ENCODE results near the gene PRPF40A. TPM values are rescaled to one million over a fixed set of nuclear protein-coding genes. Genes with fewer than 3 reads are reported as not detected.

The PRPF40A gene
- total RNA-seq, 8 experiments from 2014 or later, result 67.7 to 194 (median 89.1) TPM

DNA sequence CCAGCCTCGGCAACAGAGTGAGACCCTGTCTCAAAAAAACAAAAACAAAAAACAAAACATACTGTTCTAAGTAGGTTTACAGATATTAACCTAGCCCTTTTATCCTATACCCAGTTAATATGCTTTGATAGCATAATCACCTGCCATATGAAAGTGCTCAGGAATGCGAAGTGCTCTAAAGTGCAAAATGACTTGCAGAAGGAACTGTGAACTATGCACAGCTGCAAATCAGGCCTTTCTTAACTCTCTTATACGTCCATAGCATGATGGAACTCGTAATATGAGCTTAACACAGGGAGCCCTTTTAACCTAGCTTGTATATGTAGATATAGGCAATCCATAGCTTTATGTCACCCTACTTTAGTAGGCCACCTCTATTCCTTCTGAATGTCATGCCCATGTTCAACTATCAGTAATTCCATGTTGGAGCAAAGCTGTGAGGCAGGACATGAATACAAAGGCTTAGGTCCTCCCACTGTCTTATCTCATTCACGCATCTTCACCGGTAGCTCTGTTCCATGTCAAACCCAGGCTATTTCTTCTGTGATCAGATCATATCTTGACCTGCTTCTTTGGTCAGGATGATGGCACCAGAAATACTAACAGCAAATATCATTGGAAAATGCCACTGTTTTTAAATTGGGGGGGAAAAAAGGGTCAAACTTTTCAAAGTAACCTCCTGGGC is 72.9 kb downstream of the PRPF40A start:
- in situ Hi-C loops (cut with MboI; ENCODE audit: low pct_unique_long_range_greater_than_20kb in 2 of 9, low sequenced_read_pairs in 9 of 9, unreplicated experiment in 9 of 9), result loop anchor here in 5 of 9 experiments (25.0 kb wide), 3 partner anchors 457 to 607 kb away; partner anchors contain the start of gene STAM2 (in 3 of the 5)
- Histone ChIP-seq H3K4me1 (replicated peaks in 1 of 2) (peaks cover 13 to 16% of the 10 kb centered on the region in 2 donors), H3K4me3 (no peak overlapping the region), H3K27ac (no peak overlapping the region)
- 75 to 100% (median 91%) methylated on average over 1 to 6 of the region's 6 CpGs for WGBS, 10 experiments
- ATAC-seq (replicated peaks in 6 of 8), result no peak

DNA sequence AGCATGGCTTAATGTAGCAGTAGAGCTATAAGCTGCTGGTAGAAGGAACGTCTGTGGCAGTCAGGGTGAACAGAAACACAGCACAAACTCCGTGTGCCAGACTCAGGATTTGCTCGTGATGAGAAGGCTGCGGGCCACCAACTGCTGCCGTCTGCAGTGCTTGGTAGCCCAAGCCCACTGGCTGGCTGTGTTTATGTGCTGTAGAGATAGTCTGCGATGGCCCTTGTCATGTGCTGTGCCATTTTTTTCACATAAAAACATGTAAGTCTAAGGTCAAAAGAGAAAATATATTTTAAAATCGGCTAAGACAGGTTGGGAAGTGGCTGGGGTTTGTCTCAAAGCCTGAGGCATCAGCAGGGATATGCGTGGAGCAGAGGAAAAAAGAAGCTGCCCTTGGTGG is 78.7 kb downstream of the PRPF40A start:
- in situ Hi-C loops (cut with MboI; ENCODE audit: low pct_unique_long_range_greater_than_20kb in 2 of 9, low sequenced_read_pairs in 9 of 9, unreplicated experiment in 9 of 9), result loop anchor here in 8 of 9 experiments (10.0 to 25.0 kb wide), 4 partner anchors 451 to 601 kb away; partner anchors contain the start of gene STAM2 (in 3 of the 8)
- 60 to 90% (median 80%) methylated on average over 2 to 7 of the region's 8 CpGs; no CpG with 5 or more reads in 2 of the 10 experiments for WGBS, 10 experiments
- Histone ChIP-seq H3K4me1 (replicated peaks in 1 of 2) (no peaks in the 10 kb centered on the region), H3K4me3 (no peak overlapping the region), H3K27ac (no peak overlapping the region)
- no peak for ATAC-seq (replicated peaks in 6 of 8)

DNA sequence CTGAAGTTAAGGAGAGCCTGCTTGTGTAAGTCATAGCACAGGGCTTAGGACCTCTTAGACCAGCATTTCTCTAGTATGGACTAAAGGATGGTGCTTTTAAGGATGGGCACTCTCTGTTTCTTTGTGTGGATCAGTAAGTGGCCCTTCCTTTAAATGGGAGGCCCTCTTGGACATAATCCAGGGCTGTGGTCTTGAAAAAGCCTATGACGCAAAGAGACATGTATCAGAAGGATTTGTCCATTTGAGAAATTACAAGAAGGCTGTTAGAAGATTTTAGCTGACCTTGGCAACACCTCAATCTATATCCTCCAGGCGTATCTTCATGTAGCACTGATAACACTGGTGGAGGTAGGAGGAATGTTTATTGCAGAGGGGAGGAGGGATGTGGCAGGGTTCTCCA is 79.2 kb downstream of the PRPF40A start:
- 90 to 100% (median 100%) methylated on average over 1 to 2 of the region's 2 CpGs; no CpG with 5 or more reads in 3 of the 10 experiments for WGBS, 10 experiments
- ATAC-seq (replicated peaks in 6 of 8), result no peak
- no peak overlapping the region for H3K27ac ChIP-seq
- H3K4me1 ChIP-seq (replicated peaks in 1 of 2), result no peaks in the 10 kb centered on the region
- in situ Hi-C loops (cut with MboI; ENCODE audit: low pct_unique_long_range_greater_than_20kb in 2 of 9, low sequenced_read_pairs in 9 of 9, unreplicated experiment in 9 of 9), result loop anchor here in 8 of 9 experiments (10.0 to 25.0 kb wide), 4 partner anchors 451 to 601 kb away; partner anchors contain the start of gene STAM2 (in 3 of the 8)
- H3K4me3 ChIP-seq, result no peak overlapping the region

DNA sequence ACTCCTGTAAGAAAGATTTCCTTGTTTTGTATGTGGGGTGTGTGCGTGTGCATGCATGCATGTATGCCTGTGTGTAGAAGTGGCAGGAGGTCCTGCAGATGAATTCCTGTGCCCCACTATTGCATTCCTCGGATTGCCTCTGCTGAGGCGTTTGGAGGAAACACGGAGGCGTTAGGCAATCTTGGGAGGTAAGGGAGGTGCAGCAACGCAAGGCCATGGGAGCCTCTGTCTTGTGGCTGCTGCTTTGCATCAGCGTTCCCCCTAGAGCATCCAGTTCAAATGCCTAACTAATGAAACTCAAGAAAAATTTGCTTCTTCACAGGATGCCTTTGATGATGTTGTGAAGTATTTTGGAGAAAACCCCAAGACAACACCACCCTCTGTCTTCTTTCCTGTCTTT is 80.0 kb downstream of the PRPF40A start:
- WGBS, 10 experiments, result 92 to 100% (median 100%) methylated on average over 1 to 4 of the region's 7 CpGs; no CpG with 5 or more reads in 5 of the 10 experiments
- no peaks in the 10 kb centered on the region for H3K4me1 ChIP-seq (replicated peaks in 1 of 2)
- H3K27ac ChIP-seq, result no peak overlapping the region
- no peak for ATAC-seq (replicated peaks in 6 of 8)
- no peak overlapping the region for H3K4me3 ChIP-seq
- in situ Hi-C loops (cut with MboI; ENCODE audit: low pct_unique_long_range_greater_than_20kb in 2 of 9, low sequenced_read_pairs in 9 of 9, unreplicated experiment in 9 of 9), result loop anchor here in 8 of 9 experiments (10.0 to 25.0 kb wide), 4 partner anchors 450 to 600 kb away; partner anchors contain the start of gene STAM2 (in 3 of the 8)

DNA sequence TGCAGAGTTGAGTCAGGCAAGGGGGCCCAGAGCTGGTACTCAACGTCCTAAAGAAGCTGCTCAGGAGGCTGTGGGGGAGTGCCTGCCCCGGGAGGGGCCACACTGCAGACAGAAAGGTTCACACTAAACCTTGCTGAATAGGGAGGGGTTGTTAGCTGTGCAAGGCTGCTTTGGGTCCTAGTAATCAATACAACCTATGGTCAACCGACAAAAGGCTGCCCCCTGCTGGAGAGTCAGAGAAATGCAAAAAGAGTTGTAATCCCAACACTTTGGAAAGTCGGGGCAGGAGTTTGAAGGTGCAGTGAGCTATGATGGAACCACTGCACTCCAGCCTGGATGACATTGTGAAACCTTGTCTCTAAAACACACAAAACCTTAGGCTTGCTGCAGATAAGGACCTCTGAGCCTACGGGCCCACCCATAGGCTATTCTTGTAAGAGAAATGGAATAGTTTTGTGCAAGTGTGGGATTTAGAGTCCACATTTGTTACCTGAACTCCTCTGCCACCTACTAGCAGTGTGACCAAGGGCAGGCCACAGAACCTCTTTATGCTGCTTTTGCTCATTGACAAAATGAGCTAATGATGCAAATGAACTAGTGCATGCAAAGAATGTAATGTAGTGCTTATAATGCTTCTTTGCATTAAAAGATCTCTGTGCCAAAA is 81.5 kb downstream of the PRPF40A start:
- H3K27ac ChIP-seq, result no peak overlapping the region
- 0 to 83% (median 24%) methylated on average over 1 to 4 of the region's 5 CpGs; no CpG with 5 or more reads in 4 of the 10 experiments for WGBS, 10 experiments
- no peaks in the 10 kb centered on the region for H3K4me1 ChIP-seq (replicated peaks in 1 of 2)
- peak; percentile 31 to 70 (median 49) for ATAC-seq (replicated peaks in 6 of 8)
- in situ Hi-C loops (cut with MboI; ENCODE audit: low pct_unique_long_range_greater_than_20kb in 2 of 9, low sequenced_read_pairs in 9 of 9, unreplicated experiment in 9 of 9), result loop anchor here in 8 of 9 experiments (10.0 to 25.0 kb wide), 4 partner anchors 448 to 598 kb away; partner anchors contain the start of gene STAM2 (in 3 of the 8)
- H3K4me3 ChIP-seq, result no peak overlapping the region

DNA sequence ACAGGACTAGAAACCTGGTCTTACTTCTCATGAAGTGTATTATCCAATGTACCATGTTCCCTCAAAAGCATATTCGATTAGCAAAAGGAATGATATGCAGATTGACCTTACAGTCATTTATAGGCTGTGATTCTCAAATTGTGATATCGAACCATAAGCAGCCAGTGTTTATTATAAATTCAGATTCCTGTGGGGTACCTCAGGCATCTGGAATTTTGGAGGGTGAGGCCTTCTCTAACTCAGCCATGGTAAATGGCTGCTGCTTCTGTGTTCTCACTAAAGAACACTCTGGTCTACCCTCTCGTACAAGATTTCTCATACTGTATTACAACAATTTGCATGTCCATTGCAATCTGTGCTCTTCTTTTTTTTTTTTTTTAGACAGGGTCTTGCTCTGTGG is 84.5 kb downstream of the PRPF40A start:
- 83 to 100% (median 94%) methylated on average over 1 to 3 of the region's 3 CpGs; no CpG with 5 or more reads in 2 of the 10 experiments for WGBS, 10 experiments
- no peaks in the 10 kb centered on the region for H3K4me1 ChIP-seq (replicated peaks in 1 of 2)
- in situ Hi-C loops (cut with MboI; ENCODE audit: low pct_unique_long_range_greater_than_20kb in 2 of 9, low sequenced_read_pairs in 9 of 9, unreplicated experiment in 9 of 9), result loop anchor here in 8 of 9 experiments (10.0 to 25.0 kb wide), 4 partner anchors 445 to 595 kb away; partner anchors contain the start of gene STAM2 (in 3 of the 8)

DNA sequence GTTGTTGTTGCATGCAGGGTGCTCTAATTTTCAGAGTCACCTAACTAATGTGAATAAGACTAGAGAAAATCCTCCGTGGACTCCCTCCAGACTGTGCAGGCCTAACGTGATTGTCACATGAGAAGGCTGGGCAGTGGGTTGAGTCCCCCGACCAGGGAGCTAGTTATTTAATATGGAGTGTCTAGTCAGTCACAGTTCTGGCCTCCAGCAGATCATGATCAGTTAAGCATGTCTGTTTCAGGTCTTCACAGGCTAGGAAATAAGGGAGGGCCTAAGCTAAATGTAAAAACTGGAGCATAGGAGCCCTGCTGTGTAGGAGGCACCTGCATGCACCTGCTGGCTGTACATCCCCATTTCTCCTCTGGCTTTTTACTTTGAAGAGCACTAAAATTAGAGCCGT is 86.8 kb downstream of the PRPF40A start:
- WGBS, 10 experiments, result 40 to 100% (median 90%) methylated on average over 1 to 4 of the region's 4 CpGs; no CpG with 5 or more reads in 2 of the 10 experiments
- Histone ChIP-seq H3K27ac (no peak overlapping the region), H3K4me1 (replicated peaks in 1 of 2) (no peaks in the 10 kb centered on the region), H3K4me3 (no peak overlapping the region)
- ATAC-seq (replicated peaks in 6 of 8), result no peak
- in situ Hi-C loops (cut with MboI; ENCODE audit: low pct_unique_long_range_greater_than_20kb in 2 of 9, low sequenced_read_pairs in 9 of 9, unreplicated experiment in 9 of 9), result loop anchor here in 8 of 9 experiments (10.0 to 25.0 kb wide), 4 partner anchors 443 to 593 kb away; partner anchors contain the start of gene STAM2 (in 3 of the 8)

More for the DNA sequence above, 84.5 kb downstream of the PRPF40A start:
- no peak overlapping the region for H3K27ac ChIP-seq
- no peak for ATAC-seq (replicated peaks in 6 of 8)
- no peak overlapping the region for H3K4me3 ChIP-seq

DNA sequence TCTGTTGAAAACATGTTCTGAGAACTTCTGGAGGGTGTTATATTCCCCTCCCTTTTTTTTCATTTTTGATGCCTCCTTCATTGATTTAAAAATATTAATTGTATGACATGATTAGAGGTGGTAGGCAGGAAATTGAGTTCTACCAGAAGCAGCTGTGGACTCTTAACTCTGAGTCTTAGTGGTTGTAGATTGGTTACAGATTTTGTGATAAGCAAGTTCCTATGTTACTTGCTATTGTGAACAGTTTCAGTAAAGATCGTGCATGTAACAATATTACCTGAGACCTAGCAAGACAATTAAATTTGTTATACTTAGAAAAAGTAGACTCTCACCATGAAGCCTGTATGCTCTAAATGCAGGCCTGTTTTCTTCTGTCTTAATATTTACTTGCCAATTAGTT is 88.1 kb downstream of the PRPF40A start:
- Histone ChIP-seq H3K27ac (no peak overlapping the region), H3K4me3 (no peak overlapping the region), H3K4me1 (replicated peaks in 1 of 2) (no peaks in the 10 kb centered on the region)
- in situ Hi-C loops (cut with MboI; ENCODE audit: low pct_unique_long_range_greater_than_20kb in 2 of 9, low sequenced_read_pairs in 9 of 9, unreplicated experiment in 9 of 9), result loop anchor here in 5 of 9 experiments (10.0 to 25.0 kb wide), 4 partner anchors 434 to 592 kb away; partner anchors contain the start of gene STAM2 (in 3 of the 5)
- no peak for ATAC-seq (replicated peaks in 6 of 8)
- WGBS, 10 experiments, result 50 to 100% (median 100%) methylated on average over 1 of the region's 1 CpG; no CpG with 5 or more reads in 1 of the 10 experiments

DNA sequence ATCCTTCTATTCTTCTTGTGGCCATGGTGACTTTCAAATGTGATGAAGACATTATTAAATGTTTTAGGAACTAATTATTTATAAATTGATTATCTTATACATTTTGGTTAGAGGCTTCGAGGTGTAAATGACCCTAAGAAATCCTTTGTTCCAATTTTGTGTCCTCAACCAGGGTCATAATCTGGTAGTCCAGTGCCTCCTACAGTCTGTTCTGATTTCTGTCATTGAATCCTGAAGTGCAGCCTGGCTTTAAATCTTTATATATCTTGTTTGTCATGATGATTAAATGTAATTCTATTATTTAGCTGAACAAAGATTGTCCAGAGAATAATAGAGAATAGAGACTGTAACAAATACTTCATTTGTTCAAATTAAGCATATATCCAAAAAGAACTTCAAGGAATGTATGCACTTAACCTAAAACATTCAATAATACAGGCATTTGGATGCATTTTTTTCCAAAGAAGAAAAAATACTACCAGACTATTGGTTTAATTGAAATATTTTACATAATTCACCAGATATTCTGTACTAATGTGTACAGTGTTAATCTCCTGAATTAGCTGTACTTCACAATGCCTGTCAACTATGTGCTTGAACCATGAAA is 89.8 kb downstream of the PRPF40A start:
- Histone ChIP-seq H3K4me3 (no peak overlapping the region), H3K4me1 (replicated peaks in 1 of 2) (no peaks in the 10 kb centered on the region), H3K27ac (no peak overlapping the region)
- WGBS, 10 experiments, result 0 to 70% (median 16%) methylated on average over 1 of the region's 1 CpG
- ATAC-seq (replicated peaks in 6 of 8), result peak in 3 of 8 experiments; percentile 54 to 64 (median 54)
- in situ Hi-C loops (cut with MboI; ENCODE audit: low pct_unique_long_range_greater_than_20kb in 2 of 9, low sequenced_read_pairs in 9 of 9, unreplicated experiment in 9 of 9), result loop anchor here in 5 of 9 experiments (10.0 to 25.0 kb wide), 4 partner anchors 433 to 590 kb away; partner anchors contain the start of gene STAM2 (in 3 of the 5)

DNA sequence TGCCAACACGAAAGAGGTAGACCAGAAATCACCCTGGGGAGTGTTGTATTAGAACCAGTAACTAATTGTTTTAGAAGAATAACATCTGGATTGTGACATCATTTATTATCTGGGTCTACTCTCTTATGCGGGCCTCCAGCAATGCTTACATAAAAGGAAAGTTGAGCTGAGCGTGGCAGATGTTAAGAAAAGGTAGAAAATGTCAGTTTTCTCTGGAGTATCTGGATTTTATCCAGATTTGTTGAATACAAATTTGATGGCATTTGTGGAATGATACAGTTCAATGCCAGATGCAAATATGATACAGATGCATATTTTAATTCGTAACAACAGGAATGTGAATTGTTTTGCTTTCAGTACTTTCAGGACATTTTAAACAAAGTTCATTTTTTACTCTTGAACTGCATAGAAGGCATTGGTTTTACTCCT is 90.3 kb downstream of the PRPF40A start:
- Histone ChIP-seq H3K4me1 (replicated peaks in 1 of 2) (no peaks in the 10 kb centered on the region), H3K27ac (no peak overlapping the region), H3K4me3 (no peak overlapping the region)
- WGBS, 10 experiments, result 0 to 90% (median 73%) methylated on average over 1 to 4 of the region's 4 CpGs
- in situ Hi-C loops (cut with MboI; ENCODE audit: low pct_unique_long_range_greater_than_20kb in 2 of 9, low sequenced_read_pairs in 9 of 9, unreplicated experiment in 9 of 9), result loop anchor here in 5 of 9 experiments (10.0 to 25.0 kb wide), 4 partner anchors 432 to 590 kb away; partner anchors contain the start of gene STAM2 (in 3 of the 5)
- ATAC-seq (replicated peaks in 6 of 8), result peak in 3 of 8 experiments; percentile 38 to 62 (median 48)

DNA sequence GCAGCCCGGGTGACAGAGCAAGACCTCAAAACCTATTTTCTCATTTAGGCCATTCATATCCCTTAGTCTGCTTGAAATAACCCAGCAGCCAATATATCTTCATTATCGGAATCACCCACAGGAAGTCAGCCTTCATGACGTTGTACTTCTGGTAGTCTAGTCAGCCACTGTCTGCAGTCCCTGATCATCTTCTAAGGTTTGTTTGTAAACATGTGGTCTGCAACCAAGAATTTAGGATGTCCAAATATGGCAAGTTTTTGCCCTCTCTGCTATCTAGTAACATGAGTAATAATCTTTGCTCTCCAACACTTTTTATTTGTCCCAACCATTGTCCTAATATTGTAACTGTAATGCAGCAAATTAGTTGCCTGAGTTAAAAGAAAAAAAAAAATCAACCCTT is 92.5 kb downstream of the PRPF40A start:
- Histone ChIP-seq H3K4me3 (no peak overlapping the region), H3K27ac (no peak overlapping the region), H3K4me1 (replicated peaks in 1 of 2) (no peaks in the 10 kb centered on the region)
- in situ Hi-C loops (cut with MboI; ENCODE audit: low pct_unique_long_range_greater_than_20kb in 2 of 9, low sequenced_read_pairs in 9 of 9, unreplicated experiment in 9 of 9), result loop anchor here in 7 of 9 experiments (10.0 to 25.0 kb wide), 5 partner anchors 288 to 588 kb away; partner anchors contain the start of genes STAM2 (in 4 of the 7) and FMNL2 (in 2 of the 7)
- ATAC-seq (replicated peaks in 6 of 8), result no peak
- WGBS, 10 experiments, result 20 to 100% (median 90%) methylated on average over 1 to 3 of the region's 3 CpGs; no CpG with 5 or more reads in 3 of the 10 experiments

DNA sequence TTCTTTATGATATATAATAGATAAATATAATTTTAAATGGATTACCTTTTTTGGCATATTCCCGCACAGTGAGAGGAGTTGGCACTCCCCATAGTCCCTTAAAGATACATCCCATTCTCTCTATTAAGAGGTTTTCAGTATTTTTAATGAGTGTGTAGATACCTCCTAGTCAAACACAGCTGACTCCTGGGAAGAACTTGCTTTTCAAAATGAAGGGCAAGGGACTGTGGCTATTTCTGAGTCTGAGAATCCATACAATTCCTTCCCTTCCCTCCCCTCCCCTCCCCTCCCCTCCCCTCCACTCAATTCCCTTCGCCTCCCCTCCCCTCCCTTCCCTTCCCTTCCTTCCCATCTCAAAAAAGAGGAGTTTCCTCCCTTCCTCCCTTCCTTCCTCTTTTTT is 93.5 kb downstream of the PRPF40A start:
- Histone ChIP-seq H3K4me1 (replicated peaks in 1 of 2) (no peaks in the 10 kb centered on the region), H3K4me3 (no peak overlapping the region), H3K27ac (no peak overlapping the region)
- no peak for ATAC-seq (replicated peaks in 6 of 8)
- 83 to 100% (median 100%) methylated on average over 1 of the region's 2 CpGs; no CpG with 5 or more reads in 7 of the 10 experiments for WGBS, 10 experiments
- in situ Hi-C loops (cut with MboI; ENCODE audit: low pct_unique_long_range_greater_than_20kb in 2 of 9, low sequenced_read_pairs in 9 of 9, unreplicated experiment in 9 of 9), result loop anchor here in 4 of 9 experiments (10.0 to 25.0 kb wide), 3 partner anchors 286 to 436 kb away; partner anchors contain the start of genes FMNL2 (in 2 of the 4) and STAM2 (in 1 of the 4)

All from motor neuron (in vitro differentiated cells).